HCT116 (cell line): ENCODE data around the gene FBXL7. TPM values are rescaled to one million over a fixed set of nuclear protein-coding genes. Genes with fewer than 3 reads are reported as not detected.

Experiments
- ATAC-seq: fragments of 200-7000 bp; cut with Tn5 transposase; 2 replicates; pipeline ENCODE4 v1.9.1; 2020; ENCODE audit warnings: mild to moderate bottlenecking, moderate library complexity
- BruUV-seq: library from RNA; stranded (reverse); fragments of 400-500 nt; replicated peaks from 2 replicates; lab custom pipeline; 2021; lab: Mats Ljungman, UMichigan
- CTCF ChIA-PET: fragments of 300-600 bp; sonication (Branson Sonifier 250); formaldehyde crosslinking; loops from one replicate; lab custom pipeline; 2021; ENCODE audit warnings: antibody characterized with exemption; lab: Charles Lee
- POLR2A ChIA-PET: fragments of 300-600, 350-600 bp; sonication (Branson Sonifier 250); formaldehyde crosslinking; loops from one replicate; lab custom pipeline; 2021; ENCODE audit warnings: antibody characterized with exemption; lab: Charles Lee
- RAD21 ChIA-PET, 2 experiments: fragments of 300-600 bp; sonication (Branson Sonifier 250); formaldehyde crosslinking; loops; one replicate each; lab custom pipeline; 2023; ENCODE audit warnings: low total read pairs in 2 of 2; ENCODE audit not compliant: uncharacterized antibody in 2 of 2, unreplicated experiment in 2 of 2, low non-redundant PET in 1 of 2; lab: Charles Lee
- DNase-seq: peaks from one replicate; pipeline ENCODE4 v3.0.0-alpha.2; 2010; ENCODE audit warnings: low read depth, low spot score
- H2AFZ ChIP-seq: fragments of 200-600 bp; shearing (Covaris generic), sonication (generic); 2 replicates; pipeline ENCODE4 v1.6.1; 2017; ENCODE audit warnings: low read depth, mixed run types, mixed read lengths, antibody characterized with exemption, low read length; ENCODE audit not compliant: poor library complexity, severe bottlenecking
- H3K27ac ChIP-seq: 2 replicates; pipeline ENCODE4 v1.5.1; 2012; ENCODE audit warnings: low read depth, low read length
- H3K27me3 ChIP-seq: fragments of 200-600 bp; sonication (generic); 2 replicates; pipeline ENCODE4 v1.6.1; 2016; ENCODE audit warnings: mixed run types, low read length, mixed read lengths; ENCODE audit not compliant: insufficient read depth
- H3K36me3 ChIP-seq, 2 experiments: fragments of 200-500 bp in 1 of 2; fragments of 200-600 bp in 1 of 2; sonication (Bioruptor generic) in 1 of 2; sonication (generic) in 1 of 2; 2 replicates each; pipeline versions ENCODE4 v1.5.1 to v1.6.1; 2014 to 2016; ENCODE audit warnings: low read length in 2 of 2, inconsistent platforms in 1 of 2, mixed read lengths in 1 of 2, mixed run types in 1 of 2; ENCODE audit not compliant: insufficient read depth in 2 of 2, control insufficient read depth in 1 of 2
- H3K4me1 ChIP-seq, 2 experiments: fragments of 200-600 bp in 1 of 2; sonication (generic) in 1 of 2; 2 replicates each; pipeline versions ENCODE4 v1.5.1 to v1.6.1; 2012 to 2017; ENCODE audit warnings: low read length in 2 of 2, inconsistent platforms in 1 of 2, mild to moderate bottlenecking in 1 of 2, mixed read lengths in 1 of 2, mixed run types in 1 of 2, moderate library complexity in 1 of 2; ENCODE audit not compliant: insufficient read depth in 2 of 2, control insufficient read depth in 1 of 2
- H3K4me2 ChIP-seq: fragments of 200-600 bp; sonication (generic); 2 replicates; pipeline ENCODE4 v1.6.1; 2017; ENCODE audit warnings: mixed run types, low read length, mixed read lengths
- H3K4me3 ChIP-seq, 2 experiments: fragments of 200-600 bp in 1 of 2; sonication (generic) in 1 of 2; replicated peaks in 1 of 2; 2 replicates each; pipeline ENCODE4 v1.5.1; 2011 to 2016; ENCODE audit warnings: low read length in 2 of 2, control low read depth in 1 of 2, low read depth in 1 of 2, mild to moderate bottlenecking in 1 of 2, mixed read lengths in 1 of 2, mixed run types in 1 of 2
- H3K79me2 ChIP-seq: fragments of 200-600 bp; sonication (generic); 2 replicates; pipeline ENCODE4 v1.6.1; 2017; ENCODE audit warnings: mild to moderate bottlenecking, mixed run types, low read length, moderate library complexity, mixed read lengths; ENCODE audit not compliant: insufficient read depth
- H3K9ac ChIP-seq: fragments of 200-600 bp; sonication (generic); 2 replicates; pipeline ENCODE4 v1.6.1; 2016; ENCODE audit warnings: low read length, mixed read lengths
- H3K9me2 ChIP-seq: fragments of 200-600 bp; sonication (generic), shearing (Covaris generic); 2 replicates; pipeline ENCODE4 v1.6.1; 2017; ENCODE audit warnings: mixed run types, mild to moderate bottlenecking, moderate library complexity; ENCODE audit not compliant: insufficient read depth
- H3K9me3 ChIP-seq, 2 experiments: fragments of 200-500 bp in 1 of 2; fragments of 200-600 bp in 1 of 2; sonication (Bioruptor generic) in 1 of 2; sonication (generic) in 1 of 2; 2 replicates each; pipeline ENCODE4 v1.6.1; 2014 to 2017; ENCODE audit warnings: low read length in 2 of 2, mixed read lengths in 2 of 2, inconsistent platforms in 1 of 2, low read depth in 1 of 2, mild to moderate bottlenecking in 1 of 2, mixed run types in 1 of 2, moderate library complexity in 1 of 2; ENCODE audit not compliant: control insufficient read depth in 1 of 2, insufficient read depth in 1 of 2
- H4K20me1 ChIP-seq: fragments of 200-600 bp; sonication (generic), shearing (Covaris generic); 2 replicates; pipeline ENCODE4 v1.6.1; 2017; ENCODE audit warnings: mixed run types, mild to moderate bottlenecking, moderate library complexity; ENCODE audit not compliant: insufficient read depth
- CBX3 ChIP-seq: IDR thresholded peaks from 2 replicates; pipeline ENCODE4 v1.6.1; 2012; ENCODE audit warnings: low read depth
- CEBPB ChIP-seq: IDR thresholded peaks from 2 replicates; pipeline ENCODE4 v1.6.1; 2012; ENCODE audit warnings: low read depth
- EGR1 ChIP-seq: IDR thresholded peaks from 2 replicates; pipeline ENCODE4 v1.6.1; 2012; ENCODE audit warnings: low read depth
- EZH2 ChIP-seq: fragments of 200-600 bp; sonication (generic); IDR thresholded peaks from 2 replicates; pipeline ENCODE4 v1.6.1; 2017; ENCODE audit warnings: antibody characterized with exemption, mixed run types
- JUND ChIP-seq: IDR thresholded peaks from 2 replicates; pipeline ENCODE4 v1.6.1; 2012
- POLR2AphosphoS5 ChIP-seq: IDR thresholded peaks from 2 replicates; pipeline ENCODE4 v1.6.1; 2011; ENCODE audit warnings: mild to moderate bottlenecking, low read depth, low read length, moderate library complexity
- SIN3A ChIP-seq: IDR thresholded peaks from 2 replicates; pipeline ENCODE4 v1.6.1; 2012; ENCODE audit warnings: low read depth
- SRF ChIP-seq: IDR thresholded peaks from 2 replicates; pipeline ENCODE4 v1.6.1; 2012; ENCODE audit warnings: low read depth
- YY1 ChIP-seq: IDR thresholded peaks from 2 replicates; pipeline ENCODE4 v1.6.1; 2011; ENCODE audit warnings: low read length, low read depth, moderate library complexity, mild to moderate bottlenecking; ENCODE audit not compliant: insufficient replicate concordance; ENCODE audit errors: extremely low read depth
- ZFX ChIP-seq: fragments of 450-650 bp; IDR thresholded peaks from 2 replicates; pipeline ENCODE4 v1.6.1; 2017
- intact Hi-C: fragments of 100-400 bp; cut with micrococcal nuclease; formaldehyde crosslinking; loops from 2 replicates; pipeline ENCODE4 v1.10.0; 2022
- total RNA-seq: library from RNA; stranded (reverse); gene quantifications from one replicate; pipeline ENCODE4 v1.2.1, GENCODE V29; 2021; ENCODE audit not compliant: unreplicated experiment
- TF ChIP-seq, protein P1 (sequence below): IDR thresholded peaks from 2 replicates; pipeline ENCODE4 v1.6.1; 2011; ENCODE audit warnings: mild to moderate bottlenecking, low read length, moderate library complexity; ENCODE audit not compliant: insufficient replicate concordance; ENCODE audit errors: extremely low read depth
- TF ChIP-seq, protein P2 (sequence below): IDR thresholded peaks from 2 replicates; pipeline ENCODE4 v1.6.1; 2012
- TF ChIP-seq, protein P3 (sequence below): IDR thresholded peaks from 2 replicates; pipeline ENCODE4 v1.6.1; 2012; ENCODE audit warnings: low read depth
- TF ChIP-seq, protein P4 (sequence below), 3 experiments: fragments of 200-600 bp in 1 of 3; sonication (generic) in 1 of 3; IDR thresholded peaks in 2 of 3; conservative IDR thresholded peaks in 1 of 3; 2 replicates each; pipeline ENCODE4 v1.5.1; 2012 to 2017; ENCODE audit warnings: low read depth in 2 of 3, low read length in 2 of 3, antibody characterized with exemption in 1 of 3, borderline replicate concordance in 1 of 3, control low read depth in 1 of 3, mild to moderate bottlenecking in 1 of 3, mixed read lengths in 1 of 3, mixed run types in 1 of 3, moderate library complexity in 1 of 3; ENCODE audit not compliant: insufficient read depth in 1 of 3

The FBXL7 gene
- total RNA-seq, 1 experiment from 2014 or later: 0.05 TPM

DNA sequence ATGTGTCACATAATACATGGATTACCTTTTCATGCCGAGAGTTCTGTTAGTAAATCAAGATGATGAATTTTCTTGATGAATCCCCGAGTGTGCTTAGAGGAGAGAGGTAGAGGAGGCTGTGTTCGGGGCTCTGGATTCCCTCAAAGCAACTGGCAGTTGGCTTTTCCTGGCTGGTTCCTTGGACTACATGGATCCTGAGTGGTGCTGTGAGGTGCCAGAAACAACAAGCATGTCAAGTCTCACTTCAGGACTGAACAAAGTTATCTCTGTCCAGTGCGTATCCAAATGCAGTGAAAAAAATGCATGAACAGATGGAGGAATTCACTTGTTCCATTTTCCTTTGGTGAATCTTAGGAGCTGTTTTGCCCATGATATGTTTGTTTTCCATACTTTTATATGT, 231.7 kb downstream of the FBXL7 start:
- POLR2A ChIA-PET: no interaction called here

More for the DNA sequence above, 231.7 kb downstream of the FBXL7 start:
- intact Hi-C loops: no loop called here
- ATAC-seq (no peak), DNase-seq (no peak)
- Histone ChIP-seq H3K27ac (no peak overlapping the region), H3K36me3 (no peaks in the 10 kb centered on the region), H3K9me3 (peaks cover 24 to 32% of the 10 kb centered on the region in 2 experiments; a peak in 3 of 4 replicates), H3K4me3 (no peak overlapping the region), H3K9ac (no peak overlapping the region), H4K20me1 (no peaks in the 10 kb centered on the region), H3K4me2 (no peak overlapping the region), H3K9me2 (no peaks in the 10 kb centered on the region), H2AFZ (no peak overlapping the region), H3K27me3 (no peaks in the 10 kb centered on the region), H3K79me2 (no peaks in the 10 kb centered on the region), H3K4me1 (no peaks in the 10 kb centered on the region)
- ChIA-PET CTCF (no interaction called here), RAD21 (no interaction called here)
- BruUV-seq: no TSS peak
- TF ChIP-seq ZFX: no peak
- no peak for TF ChIP-seq SRF
- no peak for TF ChIP-seq YY1
- no peak for TF ChIP-seq CBX3
- TF ChIP-seq POLR2AphosphoS5: no peak
- no peak for TF ChIP-seq EGR1
- TF ChIP-seq, protein P1, sequence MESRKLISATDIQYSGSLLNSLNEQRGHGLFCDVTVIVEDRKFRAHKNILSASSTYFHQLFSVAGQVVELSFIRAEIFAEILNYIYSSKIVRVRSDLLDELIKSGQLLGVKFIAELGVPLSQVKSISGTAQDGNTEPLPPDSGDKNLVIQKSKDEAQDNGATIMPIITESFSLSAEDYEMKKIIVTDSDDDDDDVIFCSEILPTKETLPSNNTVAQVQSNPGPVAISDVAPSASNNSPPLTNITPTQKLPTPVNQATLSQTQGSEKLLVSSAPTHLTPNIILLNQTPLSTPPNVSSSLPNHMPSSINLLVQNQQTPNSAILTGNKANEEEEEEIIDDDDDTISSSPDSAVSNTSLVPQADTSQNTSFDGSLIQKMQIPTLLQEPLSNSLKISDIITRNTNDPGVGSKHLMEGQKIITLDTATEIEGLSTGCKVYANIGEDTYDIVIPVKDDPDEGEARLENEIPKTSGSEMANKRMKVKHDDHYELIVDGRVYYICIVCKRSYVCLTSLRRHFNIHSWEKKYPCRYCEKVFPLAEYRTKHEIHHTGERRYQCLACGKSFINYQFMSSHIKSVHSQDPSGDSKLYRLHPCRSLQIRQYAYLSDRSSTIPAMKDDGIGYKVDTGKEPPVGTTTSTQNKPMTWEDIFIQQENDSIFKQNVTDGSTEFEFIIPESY: no peak
- TF ChIP-seq EZH2: no peak
- TF ChIP-seq, protein P2, sequence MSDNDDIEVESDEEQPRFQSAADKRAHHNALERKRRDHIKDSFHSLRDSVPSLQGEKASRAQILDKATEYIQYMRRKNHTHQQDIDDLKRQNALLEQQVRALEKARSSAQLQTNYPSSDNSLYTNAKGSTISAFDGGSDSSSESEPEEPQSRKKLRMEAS: no peak
- no peak for TF ChIP-seq SIN3A
- TF ChIP-seq, protein P3, sequence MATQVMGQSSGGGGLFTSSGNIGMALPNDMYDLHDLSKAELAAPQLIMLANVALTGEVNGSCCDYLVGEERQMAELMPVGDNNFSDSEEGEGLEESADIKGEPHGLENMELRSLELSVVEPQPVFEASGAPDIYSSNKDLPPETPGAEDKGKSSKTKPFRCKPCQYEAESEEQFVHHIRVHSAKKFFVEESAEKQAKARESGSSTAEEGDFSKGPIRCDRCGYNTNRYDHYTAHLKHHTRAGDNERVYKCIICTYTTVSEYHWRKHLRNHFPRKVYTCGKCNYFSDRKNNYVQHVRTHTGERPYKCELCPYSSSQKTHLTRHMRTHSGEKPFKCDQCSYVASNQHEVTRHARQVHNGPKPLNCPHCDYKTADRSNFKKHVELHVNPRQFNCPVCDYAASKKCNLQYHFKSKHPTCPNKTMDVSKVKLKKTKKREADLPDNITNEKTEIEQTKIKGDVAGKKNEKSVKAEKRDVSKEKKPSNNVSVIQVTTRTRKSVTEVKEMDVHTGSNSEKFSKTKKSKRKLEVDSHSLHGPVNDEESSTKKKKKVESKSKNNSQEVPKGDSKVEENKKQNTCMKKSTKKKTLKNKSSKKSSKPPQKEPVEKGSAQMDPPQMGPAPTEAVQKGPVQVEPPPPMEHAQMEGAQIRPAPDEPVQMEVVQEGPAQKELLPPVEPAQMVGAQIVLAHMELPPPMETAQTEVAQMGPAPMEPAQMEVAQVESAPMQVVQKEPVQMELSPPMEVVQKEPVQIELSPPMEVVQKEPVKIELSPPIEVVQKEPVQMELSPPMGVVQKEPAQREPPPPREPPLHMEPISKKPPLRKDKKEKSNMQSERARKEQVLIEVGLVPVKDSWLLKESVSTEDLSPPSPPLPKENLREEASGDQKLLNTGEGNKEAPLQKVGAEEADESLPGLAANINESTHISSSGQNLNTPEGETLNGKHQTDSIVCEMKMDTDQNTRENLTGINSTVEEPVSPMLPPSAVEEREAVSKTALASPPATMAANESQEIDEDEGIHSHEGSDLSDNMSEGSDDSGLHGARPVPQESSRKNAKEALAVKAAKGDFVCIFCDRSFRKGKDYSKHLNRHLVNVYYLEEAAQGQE: no peak
- TF ChIP-seq CEBPB: no peak
- no peak for TF ChIP-seq JUND
- TF ChIP-seq, protein P4, sequence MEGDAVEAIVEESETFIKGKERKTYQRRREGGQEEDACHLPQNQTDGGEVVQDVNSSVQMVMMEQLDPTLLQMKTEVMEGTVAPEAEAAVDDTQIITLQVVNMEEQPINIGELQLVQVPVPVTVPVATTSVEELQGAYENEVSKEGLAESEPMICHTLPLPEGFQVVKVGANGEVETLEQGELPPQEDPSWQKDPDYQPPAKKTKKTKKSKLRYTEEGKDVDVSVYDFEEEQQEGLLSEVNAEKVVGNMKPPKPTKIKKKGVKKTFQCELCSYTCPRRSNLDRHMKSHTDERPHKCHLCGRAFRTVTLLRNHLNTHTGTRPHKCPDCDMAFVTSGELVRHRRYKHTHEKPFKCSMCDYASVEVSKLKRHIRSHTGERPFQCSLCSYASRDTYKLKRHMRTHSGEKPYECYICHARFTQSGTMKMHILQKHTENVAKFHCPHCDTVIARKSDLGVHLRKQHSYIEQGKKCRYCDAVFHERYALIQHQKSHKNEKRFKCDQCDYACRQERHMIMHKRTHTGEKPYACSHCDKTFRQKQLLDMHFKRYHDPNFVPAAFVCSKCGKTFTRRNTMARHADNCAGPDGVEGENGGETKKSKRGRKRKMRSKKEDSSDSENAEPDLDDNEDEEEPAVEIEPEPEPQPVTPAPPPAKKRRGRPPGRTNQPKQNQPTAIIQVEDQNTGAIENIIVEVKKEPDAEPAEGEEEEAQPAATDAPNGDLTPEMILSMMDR (IDR thresholded peaks at IDR 0.05 in 2 of 3, conservative IDR thresholded peaks at IDR 0.05 in 1 of 3; ENCODE audit: borderline replicate concordance in 1 of 3, insufficient read depth in 1 of 3, low read depth in 2 of 3, low read length in 2 of 3): no peak
